GOT3 (cell line): ENCODE results near the gene DDX43.
"Not testable (repeated sequence)": the region's sequence is repeated elsewhere in the genome, so short reads cannot be mapped to it uniquely, and the experiment has no call there.

ENCODE experiments used
- DNase-seq: peaks from one replicate; lab custom pipeline; 2025; ENCODE audit warnings: mixed read lengths; lab: John Stamatoyannopoulos, UW

The DDX43 gene

GRCh38 chr6:73394577-73395354 lies at the start of gene DDX43:
TSS of gene DDX43 (plus strand) at chr6:73394828. CDS start at chr6:73394906, 78 bp downstream.
- DNase-seq = no peak

DNA sequence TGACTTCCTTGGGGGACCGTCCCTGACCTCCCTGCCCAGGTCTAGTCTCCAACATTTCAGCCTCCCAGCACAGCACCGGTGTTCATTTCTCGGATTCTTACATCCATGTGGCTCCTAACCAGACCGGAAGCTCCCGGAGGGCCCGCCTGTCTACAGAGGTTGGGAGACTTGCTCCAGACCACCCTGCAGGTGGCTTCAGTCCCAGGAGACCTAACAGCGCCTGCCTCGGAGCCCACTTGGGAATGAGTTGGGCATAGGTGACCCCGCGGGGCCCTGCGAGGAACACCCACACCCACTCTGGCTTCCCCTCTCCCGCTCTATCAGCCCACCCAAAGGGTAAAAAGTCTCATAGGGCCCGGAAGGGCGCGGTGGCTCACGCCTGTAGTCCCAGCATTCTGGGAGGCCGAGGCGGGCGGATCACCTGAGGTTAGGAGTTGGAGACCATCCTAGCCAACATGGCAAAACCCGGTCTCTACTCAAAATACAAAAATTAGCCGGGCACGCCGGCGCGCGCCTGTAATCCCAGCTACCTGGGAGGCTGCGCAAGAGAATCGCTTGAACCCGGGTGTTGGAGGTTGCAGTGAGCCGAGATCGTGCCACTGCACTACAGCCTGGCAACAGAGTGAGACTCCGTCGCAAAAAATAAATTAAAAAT lies 46.0 kb upstream of the DDX43 start:
- no peak for DNase-seq

- no peak for DNase-seq
Measured at GRCh38 chr6:73349311-73349710, 45.3 kb upstream of the DDX43 start.

DNA sequence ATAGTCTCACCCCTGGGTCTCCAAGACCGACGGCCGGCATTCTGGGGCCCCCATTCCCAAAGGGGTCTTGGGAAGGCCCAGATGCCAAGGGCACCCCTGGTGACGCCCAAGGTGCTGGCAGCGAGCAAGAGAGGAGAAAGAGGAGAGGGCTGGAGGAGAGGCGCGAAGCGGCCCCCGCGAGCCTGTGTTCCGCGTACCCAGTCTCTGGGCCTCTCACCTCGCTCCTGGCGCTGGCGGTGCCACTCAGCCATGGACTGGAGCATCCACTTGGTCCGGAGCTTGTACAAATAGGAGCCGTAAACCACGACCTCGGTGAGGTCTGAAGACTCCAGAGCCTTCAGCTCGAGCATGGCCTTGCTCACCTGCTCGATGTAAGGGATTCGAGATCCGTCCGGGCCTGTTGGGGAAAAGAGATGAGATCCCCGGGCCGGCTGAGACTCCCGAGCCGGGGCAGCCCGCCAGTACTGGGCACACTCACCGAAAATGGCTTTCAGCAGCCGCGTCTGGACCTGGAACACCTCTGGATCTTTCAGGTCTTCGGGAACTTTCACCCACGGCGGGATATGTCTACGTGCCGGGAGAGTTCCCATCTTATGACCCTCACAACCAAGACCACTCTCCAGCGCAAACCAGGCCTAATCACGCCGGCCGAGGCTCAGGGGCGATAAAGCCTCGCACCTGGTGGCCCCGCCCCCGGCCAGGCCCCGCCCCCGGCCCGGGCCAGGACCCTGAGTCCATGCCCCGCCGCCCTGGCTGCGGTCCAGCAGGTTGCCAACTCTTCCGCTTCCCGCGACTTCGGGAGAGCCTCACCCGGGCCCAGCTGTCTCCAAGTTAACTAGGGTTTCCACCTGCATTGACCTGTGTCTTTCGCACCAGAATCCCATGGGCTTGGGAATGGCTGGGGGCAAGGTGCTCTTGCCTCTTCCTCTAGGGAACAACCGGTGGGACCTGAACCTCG lies 40.7 kb upstream of the DDX43 start, which contains the start of gene DPPA5:
TSS of gene DPPA5 (minus strand) at position 641 of the 958 bp plus-strand sequence. CDS start at position 590, 51 bp downstream.
- DNase-seq = no peak

- DNase-seq = no peak
Measured at GRCh38 chr6:73362358-73362757, 32.3 kb upstream of the DDX43 start, which contains the start of gene KHDC3L. TSS of gene KHDC3L (plus strand) at chr6:73362658. CDS start at chr6:73362730, 72 bp downstream.

GRCh38 chr6:73362869-73363536 lies 31.6 kb upstream of the DDX43 start:
- no peak for DNase-seq

DNA sequence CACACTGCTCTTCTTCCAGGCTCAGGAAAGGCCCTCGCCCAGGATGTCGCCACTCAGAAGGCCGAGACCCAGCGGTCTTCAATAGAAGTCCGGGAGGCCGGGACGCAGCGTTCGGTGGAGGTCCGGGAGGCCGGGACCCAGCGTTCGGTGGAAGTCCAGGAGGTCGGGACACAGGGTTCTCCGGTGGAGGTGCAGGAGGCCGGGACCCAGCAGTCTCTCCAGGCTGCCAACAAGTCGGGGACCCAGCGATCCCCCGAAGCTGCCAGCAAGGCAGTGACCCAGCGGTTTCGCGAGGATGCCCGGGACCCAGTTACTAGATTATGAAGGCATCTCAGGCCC lies 31.1 kb upstream of the DDX43 start:
- no peak for DNase-seq

DNA sequence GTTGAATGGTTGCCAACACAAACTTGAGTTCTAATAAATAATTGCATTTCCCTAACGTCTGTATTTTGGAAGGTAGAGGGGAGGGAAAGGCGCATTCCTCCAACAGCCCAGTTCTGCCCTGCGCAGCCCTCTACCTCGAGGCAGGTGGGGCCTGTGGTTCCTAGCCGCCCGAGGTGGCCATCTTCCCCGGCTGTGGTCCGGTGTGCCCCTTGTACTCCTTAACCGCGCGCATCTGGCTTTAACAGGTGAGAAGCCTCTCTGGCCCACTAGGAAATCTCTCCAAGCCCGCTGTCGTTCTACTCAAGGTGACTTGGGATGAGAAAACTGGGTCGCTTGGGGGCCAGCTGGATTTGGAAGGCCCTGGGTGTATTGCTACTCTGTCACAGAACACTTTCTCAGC lies 30.5 kb upstream of the DDX43 start:
- DNase-seq = no peak

DNA sequence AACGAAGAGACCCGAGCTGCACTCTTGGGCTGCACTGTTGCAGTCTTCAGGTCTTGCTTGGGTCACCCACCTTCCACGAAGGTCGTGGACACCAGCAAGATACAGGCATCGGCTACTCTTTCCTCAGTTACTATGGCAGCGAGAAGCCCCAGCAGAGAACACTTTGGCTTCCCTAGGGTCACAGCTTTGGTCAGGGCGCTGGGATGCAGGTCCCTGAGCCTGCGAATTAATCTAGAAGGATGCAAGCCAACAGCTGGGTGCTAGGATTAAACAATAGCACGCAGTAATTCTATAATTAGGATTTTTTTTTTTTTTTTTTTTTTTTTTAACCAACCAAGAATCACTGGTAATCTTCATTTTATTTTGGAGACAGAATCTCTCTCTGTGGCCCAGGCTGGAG lies 30.1 kb upstream of the DDX43 start:
- DNase-seq = no peak

DNA sequence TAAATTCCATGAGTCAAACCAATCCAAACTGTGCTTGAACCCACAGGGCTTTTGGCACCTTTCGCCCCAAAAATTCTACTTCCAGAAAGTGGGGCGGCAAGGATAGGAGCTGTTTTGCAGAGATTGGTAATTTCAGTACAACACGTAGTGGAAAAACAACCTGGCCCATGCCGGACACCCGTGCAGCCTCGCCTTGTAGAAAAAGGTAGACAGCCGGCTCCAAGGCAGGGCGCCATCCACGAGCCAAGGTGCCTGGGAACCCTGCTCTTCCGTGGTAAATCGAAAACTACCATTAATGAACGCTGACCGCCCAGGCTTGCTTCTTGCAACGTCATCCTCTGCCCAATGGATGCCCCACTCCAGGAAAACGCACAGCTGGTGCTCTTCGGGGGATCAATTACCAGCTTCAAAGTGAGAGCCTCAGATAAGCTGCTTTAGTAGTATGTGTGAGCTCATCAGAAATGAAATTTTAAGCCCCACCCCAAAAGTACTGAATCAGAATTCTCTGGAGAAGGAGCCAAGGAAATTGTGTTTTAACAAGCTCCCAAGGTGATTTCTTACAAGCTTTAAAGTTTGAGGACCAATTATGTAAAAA lies 26.8 kb upstream of the DDX43 start:
- no peak for DNase-seq

GRCh38 chr6:73368675-73369074 lies 26.0 kb upstream of the DDX43 start:
- DNase-seq = no peak

- DNase-seq = no peak
Measured at GRCh38 chr6:73369157-73369556, 25.5 kb upstream of the DDX43 start.

- no peak for DNase-seq
Measured at GRCh38 chr6:73369563-73369962, 25.1 kb upstream of the DDX43 start, which contains the start of gene OOEP. TSS of gene OOEP (minus strand) at chr6:73369897. CDS start at chr6:73369792, 105 bp downstream.

GRCh38 chr6:73371984-73372383 lies 22.6 kb upstream of the DDX43 start:
- DNase-seq = no peak

- no peak for DNase-seq
Measured at GRCh38 chr6:73372516-73372915, 22.1 kb upstream of the DDX43 start.

GRCh38 chr6:73375216-73375615 lies 19.4 kb upstream of the DDX43 start:
- DNase-seq = no peak

GRCh38 chr6:73377225-73377624 lies 17.4 kb upstream of the DDX43 start:
- no peak for DNase-seq

DNA sequence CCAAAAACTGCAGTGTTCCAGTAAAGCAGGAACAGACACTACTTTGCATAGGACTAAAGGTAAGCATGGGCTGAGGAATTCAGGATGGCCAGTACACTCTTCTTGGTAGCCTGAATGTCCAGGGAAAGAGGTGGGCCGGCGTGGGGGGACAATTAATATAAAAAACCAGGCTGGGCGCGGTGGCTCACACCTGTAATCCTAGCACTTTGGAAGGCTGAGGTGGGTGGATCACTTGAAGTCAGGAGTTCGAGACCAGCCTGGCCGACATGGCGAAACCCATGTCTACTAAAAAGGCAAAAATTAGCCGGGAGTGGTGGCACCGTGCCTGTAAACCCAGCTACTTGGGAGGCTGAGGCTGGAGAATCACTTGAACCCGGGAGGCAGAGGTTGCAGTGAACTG lies 13.1 kb upstream of the DDX43 start:
- DNase-seq = not testable (repeated sequence)

GRCh38 chr6:73382462-73383113 lies 12.0 kb upstream of the DDX43 start:
- DNase-seq = no peak

DNA sequence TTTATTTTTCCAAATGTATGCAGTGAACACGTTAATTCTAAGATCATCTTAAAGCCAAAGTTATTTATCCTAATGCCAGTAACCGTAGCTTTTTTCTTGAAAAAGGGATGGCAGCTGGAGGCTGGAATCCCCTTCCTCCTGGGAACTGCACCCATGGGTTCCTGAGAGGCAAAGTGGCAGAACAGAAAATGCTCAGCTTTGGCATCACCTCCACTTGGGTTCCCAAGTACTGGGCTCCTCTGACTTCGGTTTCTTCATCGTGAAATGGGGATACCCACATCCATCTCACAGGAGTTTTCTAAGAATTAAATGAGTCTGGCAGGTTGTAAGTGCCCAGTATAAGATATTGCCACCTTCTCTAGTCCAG lies 6.2 kb upstream of the DDX43 start:
- no peak for DNase-seq
